Right cardiac atrium (tissue), 5 donors: ENCODE results near the gene TMEM175. TPM values are rescaled to one million over a fixed set of nuclear protein-coding genes. Genes with fewer than 3 reads are reported as not detected.

Experiments used
- ATAC-seq, 2 donors: fragments of 200-7000 bp; cut with Tn5 transposase; one replicate each; pipeline versions ENCODE4 v1.8.0 to v1.9.1; 2020; ENCODE audit warnings: moderate library complexity in 2 of 2, mild to moderate bottlenecking in 1 of 2
- DNase-seq, 3 donors: peaks; one replicate each; pipeline ENCODE4 v3.0.0-alpha.2; 2020
- H3K27ac ChIP-seq: one replicate; pipeline ENCODE4 v1.5.1; 2013; ENCODE audit warnings: mild to moderate bottlenecking, low read length, control low read depth, moderate library complexity
- H3K27me3 ChIP-seq: one replicate; pipeline ENCODE4 v1.6.1; 2013; ENCODE audit not compliant: control insufficient read depth, insufficient read depth
- H3K4me1 ChIP-seq: one replicate; pipeline ENCODE4 v1.6.1; 2013; ENCODE audit warnings: low read length; ENCODE audit not compliant: control insufficient read depth, insufficient read depth
- H3K4me3 ChIP-seq: one replicate; pipeline ENCODE4 v1.5.1; 2013; ENCODE audit warnings: low read length, control low read depth
- H3K9me3 ChIP-seq: one replicate; pipeline ENCODE4 v1.6.1; 2013; ENCODE audit warnings: low read length; ENCODE audit not compliant: control insufficient read depth
- WGBS: extraction: QIAGEN DNeasy Blood & Tissue Kit; methylation state at CpG from one replicate; pipeline ENCODE4 v1.1.7; 2013; 5-methylcytosine and 5-hydroxymethylcytosine counted together
- intact Hi-C, 4 donors: fragments of 100-400 bp; cut with DNase I; formaldehyde crosslinking; loops; one replicate each; pipeline versions ENCODE4 v1.11.0 to v1.14.0; 2022 to 2023
- long read RNA-seq, 4 donors: library from polyadenylated mRNA; unstranded; transcript quantifications; one replicate each; pipeline ENCODE4 v2.0.0, GENCODE V29; 2020 to 2021
- polyA plus RNA-seq: library from polyadenylated mRNA; stranded (reverse); fragments of 200-250 nt; gene quantifications from one replicate; pipeline ENCODE4 v1.2.3, GENCODE V29; 2013
- total RNA-seq, 4 donors: library from RNA; stranded (reverse); fragmentation: NEBNext Ultra II Directional; extraction: Animal tissue kit (Norgen Biotek cat#: 25700); gene quantifications; one replicate each; pipeline ENCODE4 v1.2.1, GENCODE V29; 2021
- donor health status: healthy with polysubstance abuse.
- donor health status: DM: no; HTN: yes; CAD: no.
- donor health status: DM: no; HTN: no; CAD: no.
- donor health status: DM: no; HTN: yes; CAD: no; lungs with severe emphysema.
- donor health status: DM: yes; HTN: yes; CAD: no.

TMEM175 gene, protein sequence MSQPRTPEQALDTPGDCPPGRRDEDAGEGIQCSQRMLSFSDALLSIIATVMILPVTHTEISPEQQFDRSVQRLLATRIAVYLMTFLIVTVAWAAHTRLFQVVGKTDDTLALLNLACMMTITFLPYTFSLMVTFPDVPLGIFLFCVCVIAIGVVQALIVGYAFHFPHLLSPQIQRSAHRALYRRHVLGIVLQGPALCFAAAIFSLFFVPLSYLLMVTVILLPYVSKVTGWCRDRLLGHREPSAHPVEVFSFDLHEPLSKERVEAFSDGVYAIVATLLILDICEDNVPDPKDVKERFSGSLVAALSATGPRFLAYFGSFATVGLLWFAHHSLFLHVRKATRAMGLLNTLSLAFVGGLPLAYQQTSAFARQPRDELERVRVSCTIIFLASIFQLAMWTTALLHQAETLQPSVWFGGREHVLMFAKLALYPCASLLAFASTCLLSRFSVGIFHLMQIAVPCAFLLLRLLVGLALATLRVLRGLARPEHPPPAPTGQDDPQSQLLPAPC
- 10 to 100 TPM; 20.9 to 26.0 (median 23.0) TPM for total RNA-seq
- polyA plus RNA-seq: 31.1 TPM
- long read RNA-seq, donor 1, transcript TMEM175-202 (11 exons, 2,236 nt): minor isoform, 5 of 70 reads
- long read RNA-seq, donor 1, transcript TMEM175-212 (9 exons, 1,399 nt): minor isoform, 5 of 70 reads
- long read RNA-seq, donor 1, transcript TMEM175-201 (11 exons, 1,860 nt): major isoform, 28 of 70 reads
- long read RNA-seq, donor 1, partial matches to known transcripts: 6 of 70 reads
- long read RNA-seq, donor 1, other reads (novel, unspliced or antisense): 24 of 70 reads
- long read RNA-seq, donor 2, transcript TMEM175-202 (11 exons, 2,236 nt): major isoform, 5 of 22 reads
- long read RNA-seq, donor 2, partial matches to known transcripts: 1 of 22 reads
- long read RNA-seq, donor 2, other reads (novel, unspliced or antisense): 11 of 22 reads
- long read RNA-seq, donor 3, transcript TMEM175-201 (11 exons, 1,860 nt): major isoform, 45 of 113 reads
- long read RNA-seq, donor 3, transcript TMEM175-212 (9 exons, 1,399 nt): minor isoform, 5 of 113 reads
- long read RNA-seq, donor 3, transcript TMEM175-202 (11 exons, 2,236 nt): minor isoform, 10 of 113 reads
- long read RNA-seq, donor 3, partial matches to known transcripts: 10 of 113 reads
- long read RNA-seq, donor 3, other reads (novel, unspliced or antisense): 38 of 113 reads
- long read RNA-seq, donor 4, transcript TMEM175-202 (11 exons, 2,236 nt): minor isoform, 6 of 37 reads
- long read RNA-seq, donor 4, transcript TMEM175-201 (11 exons, 1,860 nt): major isoform, 9 of 37 reads
- long read RNA-seq, donor 4, partial matches to known transcripts: 1 of 37 reads
- long read RNA-seq, donor 4, other reads (novel, unspliced or antisense): 15 of 37 reads

DNA sequence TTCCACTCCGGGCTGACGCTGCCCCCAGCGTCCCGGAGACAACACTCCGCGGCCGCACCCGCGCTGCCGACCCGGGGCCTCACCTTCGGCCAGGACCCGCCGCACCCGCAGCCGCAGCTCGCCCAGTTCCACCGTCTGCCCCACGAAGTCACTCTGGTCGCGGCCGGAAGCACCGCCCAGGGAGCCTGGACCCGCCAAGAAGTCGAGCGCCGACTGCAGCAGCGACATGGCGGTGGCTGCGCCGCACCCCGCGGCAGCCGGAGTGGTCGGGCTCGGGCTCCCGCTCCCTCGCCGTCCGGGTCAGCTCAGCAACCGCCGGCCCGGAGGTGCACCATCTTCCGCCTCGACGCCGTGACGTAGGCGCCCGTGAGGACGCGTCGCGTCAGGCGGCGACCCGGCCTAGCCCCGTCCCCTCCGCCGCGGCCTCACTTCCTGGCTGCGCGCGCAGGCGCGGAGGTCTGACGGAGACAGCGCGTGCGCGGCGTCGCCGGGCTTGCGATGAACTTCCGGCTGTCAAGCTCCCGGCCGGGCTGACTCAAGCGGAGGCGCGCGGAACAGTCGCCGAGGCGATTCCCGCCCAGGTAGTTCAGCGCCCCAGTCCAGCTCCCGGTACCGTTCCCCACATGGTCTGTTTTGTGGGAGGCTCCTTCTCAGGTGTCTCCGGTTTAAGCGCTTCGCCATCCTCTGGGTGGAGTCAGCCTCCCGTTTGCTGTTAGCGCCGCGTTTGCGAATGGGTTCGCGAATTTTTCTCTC is at the start of gene TMEM175, which contains the start of gene GAK:
Gene TMEM175 (plus strand): TSS at position 501 of the 753 bp plus-strand sequence. CDS start 15,280 bp downstream, outside the sequence.
Gene GAK (minus strand): TSS at position 357 of the 753 bp plus-strand sequence. CDS start 129 bp downstream, at position 228.
- Histone ChIP-seq H3K9me3 (no peaks in the 10 kb centered on the region), H3K27ac (peak within 1 kb of the TSS; percentile 6), H3K4me1 (peaks cover 7% of the 10 kb centered on the region), H3K27me3 (no peaks in the 10 kb centered on the region), H3K4me3 (peak within 1 kb of the TSS; percentile 57)
- WGBS: under 1% methylated on average over 99 of the region's 99 CpGs
- ATAC-seq (peak; percentile 99), DNase-seq (peak; percentile 96 to 99 (median 99))
- intact Hi-C loops: no loop called here

DNA sequence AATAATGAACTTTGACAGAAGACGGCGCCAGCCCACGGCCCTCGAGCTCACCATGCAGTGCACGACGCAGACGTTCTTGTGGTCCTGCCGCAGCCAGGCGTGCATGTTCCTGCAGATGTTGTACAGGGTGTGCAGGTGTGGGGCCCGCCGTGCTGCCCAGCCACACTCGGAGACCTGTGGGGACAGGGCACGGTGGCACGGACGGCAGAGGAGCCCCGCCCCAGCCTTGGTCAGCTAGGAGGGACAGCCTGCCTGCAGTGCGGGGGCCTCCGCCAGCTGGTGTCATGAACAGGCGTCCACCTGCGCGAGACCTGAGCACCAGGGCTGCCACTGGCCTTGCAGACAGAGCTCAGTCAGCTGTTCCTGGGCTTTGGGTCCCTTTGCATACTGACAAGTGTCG is 49.6 kb upstream of the TMEM175 start:
- 95% methylated on average over 22 of the region's 22 CpGs for WGBS
- H3K4me1 ChIP-seq: no peaks in the 10 kb centered on the region
- H3K4me3 ChIP-seq: no peak overlapping the region
- H3K27me3 ChIP-seq: no peaks in the 10 kb centered on the region
- DNase-seq (peak in 1 of 3 donors; percentile 46), ATAC-seq (no peak)
- H3K27ac ChIP-seq: no peak overlapping the region
- intact Hi-C loops: no loop called here
- no peaks in the 10 kb centered on the region for H3K9me3 ChIP-seq

DNA sequence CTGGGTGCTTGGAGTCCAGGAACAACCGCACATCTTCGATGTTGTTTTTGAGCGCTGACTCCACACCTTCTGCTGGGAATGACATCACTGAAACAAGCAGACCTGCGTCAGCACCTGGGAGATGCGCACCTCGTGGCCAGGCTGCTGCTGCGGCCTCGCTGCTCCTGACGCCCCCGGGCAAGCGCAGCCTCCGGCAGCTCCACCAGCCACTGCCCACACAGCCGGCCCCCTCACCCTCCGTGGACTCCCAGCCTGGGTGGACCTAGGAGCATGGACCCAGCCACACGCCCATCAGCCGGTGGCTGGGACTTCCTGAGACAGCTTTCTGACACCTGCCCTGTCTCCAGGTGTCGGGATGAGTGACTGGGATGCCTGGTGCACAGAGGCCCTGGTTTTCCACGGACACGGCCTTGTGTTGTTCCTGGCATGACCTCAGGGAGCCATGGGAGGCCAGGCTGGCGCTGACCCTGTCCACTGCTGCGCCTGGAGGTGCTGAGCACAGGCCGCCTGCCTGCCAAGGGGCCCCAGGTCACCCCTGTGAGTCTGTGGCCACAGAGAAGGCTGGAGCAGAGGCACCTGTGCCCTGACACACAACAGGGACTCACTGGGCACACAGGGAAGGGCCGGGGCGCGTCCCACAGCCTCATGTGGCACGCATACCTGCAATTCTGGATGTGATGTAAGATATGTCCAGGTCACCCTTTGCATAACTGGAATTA is 48.7 kb upstream of the TMEM175 start:
- Histone ChIP-seq H3K27me3 (no peaks in the 10 kb centered on the region), H3K27ac (no peak overlapping the region), H3K4me3 (no peak overlapping the region), H3K9me3 (no peaks in the 10 kb centered on the region), H3K4me1 (no peaks in the 10 kb centered on the region)
- WGBS: 93% methylated on average over 26 of the region's 26 CpGs
- intact Hi-C loops: no loop called here
- DNase-seq (no peak), ATAC-seq (no peak)

DNA sequence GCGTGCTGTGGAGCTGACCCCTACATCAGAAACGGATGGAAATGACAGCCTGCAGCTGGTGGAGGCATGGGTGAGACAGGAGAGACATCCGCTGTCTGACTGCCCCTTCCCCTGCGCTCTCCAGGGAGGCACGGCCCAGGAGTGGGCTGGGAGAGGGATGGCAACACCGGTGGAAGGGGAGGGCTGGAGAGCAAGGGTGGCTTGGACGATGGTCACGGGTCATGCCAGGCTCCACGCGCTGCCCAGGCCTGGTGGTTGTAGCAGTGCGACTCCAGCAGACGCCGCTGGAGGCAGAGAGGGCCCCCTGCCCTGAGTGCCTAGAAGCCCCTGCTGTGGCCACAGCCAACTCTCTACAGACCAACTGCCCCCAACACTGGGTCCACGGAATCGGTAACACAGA is 48.0 kb upstream of the TMEM175 start:
- no peak overlapping the region for H3K4me3 ChIP-seq
- intact Hi-C loops: no loop called here
- DNase-seq (no peak), ATAC-seq (no peak)
- H3K4me1 ChIP-seq: no peaks in the 10 kb centered on the region
- H3K27ac ChIP-seq: no peak overlapping the region
- WGBS: 83% methylated on average over 15 of the region's 15 CpGs
- no peaks in the 10 kb centered on the region for H3K9me3 ChIP-seq
- no peaks in the 10 kb centered on the region for H3K27me3 ChIP-seq

DNA sequence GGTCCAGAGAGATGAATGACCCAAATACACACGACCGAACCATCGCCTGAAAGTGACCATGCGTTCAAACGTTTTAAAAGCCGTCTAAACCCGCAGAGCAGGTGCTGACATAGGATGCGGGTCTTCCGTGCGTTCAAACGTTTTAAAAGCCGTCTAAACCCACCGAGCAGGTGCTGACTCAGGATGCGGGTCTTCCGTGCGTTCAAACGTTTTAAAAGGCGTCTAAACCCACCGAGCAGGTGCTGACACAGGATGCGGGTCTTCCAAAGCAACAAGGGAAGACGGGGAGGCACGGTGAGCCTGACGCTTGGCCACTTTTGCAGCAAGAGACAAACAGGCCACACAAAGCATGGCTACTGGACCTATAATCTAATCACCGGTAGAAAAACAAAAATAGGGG is 47.4 kb upstream of the TMEM175 start:
- intact Hi-C loops: no loop called here
- no peak for ATAC-seq
- Histone ChIP-seq H3K27ac (no peak overlapping the region), H3K27me3 (no peaks in the 10 kb centered on the region), H3K9me3 (no peaks in the 10 kb centered on the region), H3K4me3 (no peak overlapping the region), H3K4me1 (no peaks in the 10 kb centered on the region)
- DNase-seq: no peak
- WGBS: 87% methylated on average over 24 of the region's 24 CpGs

DNA sequence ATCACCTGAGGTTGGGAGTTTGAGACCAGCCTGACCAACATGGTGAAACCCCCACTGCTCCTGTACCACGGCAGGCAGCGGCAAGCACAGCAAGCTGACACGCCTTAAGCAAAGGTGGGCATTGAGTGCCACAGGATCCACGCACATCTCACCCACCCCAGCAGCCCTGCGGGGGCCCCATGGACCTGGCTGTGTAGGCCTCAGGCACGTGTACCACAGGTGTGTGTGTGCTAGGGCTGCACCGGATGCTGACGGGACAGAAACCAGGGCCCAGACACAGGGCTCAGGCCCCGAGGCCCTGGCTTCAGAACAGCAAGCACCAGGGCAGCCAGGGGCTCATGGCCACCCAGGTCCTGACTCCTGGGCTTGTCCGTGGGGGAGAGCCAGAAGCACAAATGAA is 46.9 kb upstream of the TMEM175 start:
- H3K27ac ChIP-seq: no peak overlapping the region
- no peaks in the 10 kb centered on the region for H3K4me1 ChIP-seq
- intact Hi-C loops: no loop called here
- H3K9me3 ChIP-seq: no peaks in the 10 kb centered on the region
- no peaks in the 10 kb centered on the region for H3K27me3 ChIP-seq
- DNase-seq: no peak
- 91% methylated on average over 10 of the region's 10 CpGs for WGBS
- no peak for ATAC-seq
- no peak overlapping the region for H3K4me3 ChIP-seq

DNA sequence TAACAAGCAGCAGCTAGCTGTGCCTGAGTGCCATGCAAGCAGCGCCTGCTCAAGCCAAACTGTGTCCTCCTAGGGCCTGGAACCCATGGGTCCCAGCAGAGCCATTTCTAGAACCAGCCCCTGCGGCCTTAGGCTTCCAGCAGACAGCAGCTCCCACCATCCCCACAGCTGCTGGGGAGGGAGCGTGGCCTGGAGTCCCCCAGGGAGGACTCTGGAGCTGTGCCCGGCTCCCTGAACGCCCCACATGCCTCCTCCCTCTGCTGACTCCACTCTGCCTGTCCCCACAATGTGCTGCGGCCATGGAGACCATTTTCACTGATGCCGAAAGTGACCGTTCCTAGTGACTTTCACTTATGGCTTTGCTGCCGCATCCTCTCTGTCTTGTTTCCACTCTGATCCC is 46.0 kb upstream of the TMEM175 start:
- no peak overlapping the region for H3K4me3 ChIP-seq
- ATAC-seq (no peak), DNase-seq (no peak)
- no peaks in the 10 kb centered on the region for H3K27me3 ChIP-seq
- H3K4me1 ChIP-seq: no peaks in the 10 kb centered on the region
- H3K9me3 ChIP-seq: no peaks in the 10 kb centered on the region
- intact Hi-C loops: no loop called here
- 72% methylated on average over 9 of the region's 9 CpGs for WGBS
- H3K27ac ChIP-seq: no peak overlapping the region

DNA sequence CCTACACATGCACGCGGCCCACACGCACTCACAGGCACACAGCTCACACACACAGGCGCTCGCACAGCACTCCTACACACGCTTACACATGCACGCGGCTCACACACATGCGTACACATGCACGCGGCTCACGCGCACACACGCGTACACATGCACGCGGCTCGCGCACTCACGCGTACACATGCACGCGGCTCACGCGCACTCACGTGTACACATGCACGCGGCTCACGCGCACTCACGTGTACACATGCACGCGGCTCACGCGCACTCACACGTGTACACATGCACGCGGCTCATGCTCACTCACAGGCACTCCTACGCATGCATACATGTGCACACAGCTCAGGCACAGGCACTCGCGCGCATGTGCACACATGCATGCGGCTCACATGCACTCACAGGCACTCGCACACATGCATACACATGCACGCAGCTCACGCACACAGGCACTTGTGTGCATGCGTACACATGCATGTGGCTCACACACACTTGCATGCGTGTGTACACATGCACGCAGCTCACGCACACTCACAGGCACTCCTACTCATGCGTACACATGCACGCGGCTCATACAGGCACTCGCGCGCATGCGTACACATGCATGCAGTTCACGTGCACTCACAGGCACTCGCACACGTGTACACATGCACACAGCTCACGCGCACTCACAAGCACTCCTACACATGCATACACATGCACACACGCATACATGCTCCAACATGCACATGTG is 45.1 kb upstream of the TMEM175 start:
- WGBS: 96% methylated on average over 63 of the region's 63 CpGs
- no peaks in the 10 kb centered on the region for H3K9me3 ChIP-seq
- no peak for DNase-seq
- no peaks in the 10 kb centered on the region for H3K27me3 ChIP-seq
- no peak for ATAC-seq
- H3K4me3 ChIP-seq: no peak overlapping the region
- no peak overlapping the region for H3K27ac ChIP-seq
- intact Hi-C loops: no loop called here
- no peaks in the 10 kb centered on the region for H3K4me1 ChIP-seq

DNA sequence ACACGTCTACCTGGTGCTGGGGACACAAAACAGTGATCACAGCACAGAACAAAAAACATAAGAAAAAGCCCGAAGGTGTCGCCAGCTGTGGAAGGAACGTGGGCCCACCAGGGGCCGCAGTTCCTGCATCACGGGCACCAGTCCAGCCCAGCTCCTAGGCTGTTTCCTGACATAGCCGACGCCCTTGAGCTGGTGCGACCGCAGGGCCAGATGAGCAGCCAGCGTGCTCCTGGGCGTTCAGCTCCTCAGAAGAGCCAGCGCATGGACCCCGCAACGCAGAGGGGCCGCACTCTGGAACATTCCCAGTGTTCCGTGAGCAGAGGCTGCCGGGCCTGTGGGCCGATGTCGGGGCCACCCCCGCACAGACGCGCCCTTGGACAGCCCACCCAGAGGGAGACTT is 44.2 kb upstream of the TMEM175 start:
- H3K27ac ChIP-seq: no peak overlapping the region
- intact Hi-C loops: no loop called here
- no peaks in the 10 kb centered on the region for H3K4me1 ChIP-seq
- no peaks in the 10 kb centered on the region for H3K9me3 ChIP-seq
- ATAC-seq (no peak), DNase-seq (no peak)
- 94% methylated on average over 23 of the region's 23 CpGs for WGBS
- H3K27me3 ChIP-seq: no peaks in the 10 kb centered on the region
- H3K4me3 ChIP-seq: no peak overlapping the region
